KMS-11 (cell line): ENCODE results near the gene RNASEL.

Source experiments
- H2AFZ ChIP-seq: fragments of 200-600 bp; sonication (generic); 2 replicates; pipeline ENCODE4 v1.6.1; 2016; ENCODE audit warnings: antibody characterized with exemption, mixed run types, low read depth
- H3K27ac ChIP-seq: fragments of 200-600 bp; sonication (generic); 2 replicates; pipeline ENCODE4 v1.6.1; 2016; ENCODE audit warnings: mild to moderate bottlenecking, mixed run types
- H3K27me3 ChIP-seq: fragments of 200-600 bp; sonication (generic); 2 replicates; pipeline ENCODE4 v1.6.1; 2017; ENCODE audit warnings: mild to moderate bottlenecking, low read depth, mixed run types, moderate library complexity; ENCODE audit not compliant: insufficient read depth
- H3K36me3 ChIP-seq: fragments of 200-600 bp; sonication (generic); 2 replicates; pipeline ENCODE4 v1.6.1; 2017; ENCODE audit warnings: mild to moderate bottlenecking, mixed run types; ENCODE audit not compliant: insufficient read depth
- H3K4me1 ChIP-seq: fragments of 200-600 bp; sonication (generic); 2 replicates; pipeline ENCODE4 v1.6.1; 2016; ENCODE audit warnings: mild to moderate bottlenecking, low read depth, mixed run types; ENCODE audit not compliant: poor library complexity, severe bottlenecking
- H3K4me2 ChIP-seq: fragments of 200-600 bp; sonication (generic); 2 replicates; pipeline ENCODE4 v1.7.0; 2016; ENCODE audit warnings: mild to moderate bottlenecking, mixed run types
- H3K4me3 ChIP-seq: fragments of 200-600 bp; sonication (generic); IDR thresholded peaks from 2 replicates; pipeline ENCODE4 v1.6.1; 2017; ENCODE audit warnings: low read depth, low read length, mixed read lengths; ENCODE audit not compliant: insufficient read depth
- H3K79me2 ChIP-seq: fragments of 200-600 bp; sonication (generic); 2 replicates; pipeline ENCODE4 v1.6.1; 2016; ENCODE audit warnings: low read depth, mixed run types; ENCODE audit not compliant: insufficient read depth
- H3K9ac ChIP-seq: fragments of 200-600 bp; sonication (generic); 2 replicates; pipeline ENCODE4 v1.6.1; 2016; ENCODE audit warnings: mild to moderate bottlenecking, mixed run types
- H4K20me1 ChIP-seq: fragments of 200-600 bp; sonication (generic); 2 replicates; pipeline ENCODE4 v1.6.1; 2016; ENCODE audit warnings: mild to moderate bottlenecking, mixed run types; ENCODE audit not compliant: insufficient read depth
- CTCF ChIP-seq: fragments of 200-600 bp; sonication (generic); conservative IDR thresholded peaks from 2 replicates; pipeline ENCODE4 v1.6.1; 2017; ENCODE audit warnings: low read depth, mild to moderate bottlenecking, antibody characterized with exemption, low read length, moderate library complexity, mixed read lengths

Gene RNASEL

DNA sequence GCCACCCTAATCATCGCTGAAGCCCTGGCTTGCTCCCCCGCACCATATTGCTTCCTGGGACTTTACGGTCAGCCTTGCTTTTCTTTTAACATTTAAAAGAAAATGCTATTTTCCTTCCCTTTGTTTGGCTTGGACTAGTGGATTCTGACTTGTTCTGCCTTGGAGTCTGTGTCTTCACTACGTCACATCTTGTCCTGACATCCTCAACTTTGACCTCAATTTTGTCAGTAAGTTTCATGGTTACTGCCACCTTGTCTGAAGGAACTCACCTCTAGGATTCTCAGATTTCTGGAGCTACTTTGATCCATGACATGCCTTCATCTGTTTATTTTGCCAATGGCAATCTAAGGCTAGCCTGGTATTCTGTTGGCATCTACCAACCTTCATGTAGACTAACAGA lies 4.3 kb downstream of the RNASEL start:
- Histone ChIP-seq H2AFZ (no peak overlapping the region), H4K20me1 (no peaks in the 10 kb centered on the region), H3K36me3 (no peaks in the 10 kb centered on the region; the same call in 1 of the 2 replicates), H3K27ac (no peak overlapping the region), H3K79me2 (no peaks in the 10 kb centered on the region), H3K27me3 (no peaks in the 10 kb centered on the region), H3K4me2 (no peak overlapping the region), H3K4me1 (peaks cover 18% of the 10 kb centered on the region), H3K4me3 (no peak overlapping the region), H3K9ac (no peak overlapping the region)
- TF ChIP-seq CTCF, result no peak

DNA sequence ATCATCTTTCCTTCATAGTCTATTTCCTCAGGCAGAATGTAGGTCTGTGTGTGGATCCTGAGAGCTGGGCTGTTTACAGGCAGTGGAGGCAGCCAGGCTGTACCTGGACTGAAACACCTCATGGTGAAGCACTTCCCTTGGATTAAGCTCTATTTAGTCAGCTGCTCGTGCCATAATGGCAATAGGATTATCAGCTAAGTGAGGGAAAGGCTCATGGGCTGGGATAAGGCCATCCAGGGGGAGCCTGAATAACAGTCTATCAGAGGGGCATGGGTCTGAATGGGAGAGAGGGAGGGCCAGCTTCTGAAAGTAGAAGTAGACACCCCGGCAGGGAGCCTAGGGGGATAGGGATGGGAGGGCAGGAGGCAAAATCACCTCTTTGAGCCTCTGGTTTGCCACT lies 8.3 kb downstream of the RNASEL start:
- no peak overlapping the region for H3K4me2 ChIP-seq
- no peaks in the 10 kb centered on the region for H3K27me3 ChIP-seq
- H3K9ac ChIP-seq, result no peak overlapping the region
- no peaks in the 10 kb centered on the region for H3K4me1 ChIP-seq
- H4K20me1 ChIP-seq, result no peaks in the 10 kb centered on the region
- no peak overlapping the region for H3K4me3 ChIP-seq
- H3K27ac ChIP-seq, result no peak overlapping the region
- no peak overlapping the region for H2AFZ ChIP-seq
- H3K79me2 ChIP-seq, result no peaks in the 10 kb centered on the region
- H3K36me3 ChIP-seq, result 0 out of 2 replicates have a peak, but pooled peaks cover 3% of the 10 kb centered on the region
- TF ChIP-seq CTCF, result no peak

GRCh38 chr1:182575540-182576149 lies 13.4 kb downstream of the RNASEL start:
- H3K79me2 ChIP-seq, result no peaks in the 10 kb centered on the region
- TF ChIP-seq CTCF, result no peak
- H2AFZ ChIP-seq, result no peak overlapping the region
- no peak overlapping the region for H3K4me2 ChIP-seq
- H3K27ac ChIP-seq, result no peak overlapping the region
- 0 out of 2 replicates have a peak, but pooled peaks cover 3% of the 10 kb centered on the region for H3K36me3 ChIP-seq
- no peak overlapping the region for H3K9ac ChIP-seq
- no peaks in the 10 kb centered on the region for H3K27me3 ChIP-seq
- H3K4me1 ChIP-seq, result no peaks in the 10 kb centered on the region
- H3K4me3 ChIP-seq, result no peak overlapping the region
- no peaks in the 10 kb centered on the region for H4K20me1 ChIP-seq

DNA sequence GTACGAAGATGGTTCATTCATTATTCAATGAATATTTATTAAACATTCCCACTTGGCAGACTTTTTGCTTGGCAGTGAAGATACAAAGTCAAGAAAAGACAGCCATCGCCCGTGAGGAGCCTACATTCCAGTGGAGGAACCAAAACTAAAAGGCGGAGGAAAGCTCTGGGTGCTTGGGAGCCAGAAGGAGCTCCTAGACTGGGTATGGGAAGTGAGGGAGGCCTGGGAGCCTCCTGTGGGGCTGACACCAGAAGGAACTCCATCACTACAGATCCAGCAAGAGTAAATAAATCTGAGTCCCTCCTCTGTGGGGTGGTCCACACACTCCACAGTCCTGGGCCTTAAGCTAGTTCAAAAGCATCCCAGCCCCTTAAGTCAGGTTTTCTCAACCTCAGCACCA lies 14.9 kb downstream of the RNASEL start:
- Histone ChIP-seq H3K9ac (no peak overlapping the region), H3K36me3 (0 out of 2 replicates have a peak, but pooled peaks cover under 1% of the 10 kb centered on the region), H3K27me3 (no peaks in the 10 kb centered on the region), H3K27ac (no peak overlapping the region), H3K79me2 (no peaks in the 10 kb centered on the region), H4K20me1 (no peaks in the 10 kb centered on the region), H3K4me2 (no peak overlapping the region), H2AFZ (no peak overlapping the region), H3K4me1 (no peaks in the 10 kb centered on the region), H3K4me3 (no peak overlapping the region)
- no peak for TF ChIP-seq CTCF
